Measurements from ENCODE around the gene SCYGR2.

The SCYGR2 gene

GRCh38 chr2:227579791-227580190 is 18.9 kb upstream of the SCYGR2 start:
- no peak overlapping the region for H3K27ac ChIP-seq (ENCODE audit: extremely low read depth, low read depth, low read length)
- H3K4me1 ChIP-seq (ENCODE audit: control insufficient read depth, insufficient read depth, low read length), result no peaks in the 10 kb centered on the region; the same call in 1 of the 2 replicates
- no peaks in the 10 kb centered on the region for H3K36me3 ChIP-seq (ENCODE audit: control insufficient read depth in 2 of 2, insufficient read depth in 1 of 2, low read length in 2 of 2)
- H3K4me3 ChIP-seq (ENCODE audit: low read depth, low read length), result no peak overlapping the region
- ChIA-PET CTCF (interaction anchor here (0.7 to 1.0 kb wide), 2 partner anchors 78 to 345 kb away, joined by 3 read pairs; no protein-coding TSS in a partner anchor), POLR2A (no interaction called here)
- H3K9me3 ChIP-seq (ENCODE audit: control insufficient read depth, insufficient read depth, low read depth, low read length), result no peaks in the 10 kb centered on the region
- TF ChIP-seq ZNF664 (tag by site-specific recombination; IDR thresholded peaks at IDR 0.05), result no peak
- peak; percentile 28; the same call in 1 of the 2 replicates for TF ChIP-seq ZNF335 (tag by site-specific recombination; conservative IDR thresholded peaks at IDR 0.05)

DNA sequence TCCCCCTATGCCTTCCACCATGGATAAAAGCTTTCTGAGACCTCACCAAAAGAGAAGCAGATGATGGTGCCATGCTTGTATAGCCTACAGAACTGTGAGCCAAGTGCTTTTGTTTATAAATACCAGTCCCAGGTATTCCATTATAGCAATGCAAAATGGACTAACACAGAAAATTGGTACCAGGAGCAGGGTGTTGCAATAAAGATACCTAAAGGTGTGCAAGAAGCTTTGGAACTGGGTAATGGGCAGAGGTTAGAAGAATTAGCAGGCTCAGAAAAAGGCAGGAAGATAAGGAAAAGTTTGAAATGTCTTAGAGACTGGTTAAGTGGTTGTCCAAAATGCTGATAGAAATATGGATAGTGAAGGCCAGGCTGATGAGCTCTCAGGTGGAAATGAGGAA is 16.3 kb upstream of the SCYGR2 start:
- H3K36me3 ChIP-seq (ENCODE audit: control insufficient read depth in 2 of 2, insufficient read depth in 1 of 2, low read length in 2 of 2), result no peaks in the 10 kb centered on the region
- CTCF ChIA-PET, result no interaction called here
- H3K27ac ChIP-seq (ENCODE audit: extremely low read depth, low read depth, low read length), result no peak overlapping the region

DNA sequence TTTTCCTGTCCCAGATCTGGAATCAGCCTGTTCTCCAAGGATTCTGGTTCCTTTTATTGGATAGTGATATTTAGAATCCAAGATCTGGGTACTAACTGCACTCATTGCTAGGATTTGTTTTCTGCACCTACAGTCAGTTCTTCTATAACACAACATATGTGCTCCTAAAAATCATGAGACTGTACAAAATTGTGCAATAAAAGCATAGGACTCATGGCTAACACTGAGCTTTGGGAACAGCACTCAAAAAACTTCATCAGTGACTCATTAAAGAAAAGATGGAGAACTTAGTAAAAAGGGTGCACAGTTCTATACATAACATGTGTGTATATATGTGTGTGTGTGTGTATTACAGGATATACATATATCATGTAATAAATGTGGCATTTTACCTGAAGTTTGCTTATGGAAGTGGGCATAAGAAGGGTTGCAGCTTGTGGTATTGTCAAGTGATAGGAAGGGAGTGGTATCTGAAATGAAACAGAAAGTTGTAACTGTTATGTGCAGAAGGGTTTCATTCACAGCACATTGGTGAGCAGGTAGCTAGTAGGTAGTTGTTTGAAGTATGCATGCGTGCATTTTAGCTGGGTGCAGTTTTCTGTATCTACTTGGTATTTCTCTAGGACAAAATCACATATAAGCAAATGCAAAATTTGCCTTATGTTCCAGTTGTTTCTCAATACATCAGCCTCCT is 5.9 kb upstream of the SCYGR2 start:
- ChIA-PET POLR2A (interaction anchor here (1.0 kb wide), 1 partner anchor 32 kb away, joined by 4 read pairs; no protein-coding TSS in a partner anchor), CTCF (no interaction called here)
- H3K4me3 ChIP-seq (ENCODE audit: low read depth, low read length), result no peak overlapping the region
- H3K36me3 ChIP-seq (ENCODE audit: control insufficient read depth in 2 of 2, insufficient read depth in 1 of 2, low read length in 2 of 2), result no peaks in the 10 kb centered on the region
- no peaks in the 10 kb centered on the region for H3K9me3 ChIP-seq (ENCODE audit: control insufficient read depth, insufficient read depth, low read depth, low read length)
- H3K4me1 ChIP-seq (ENCODE audit: control insufficient read depth, insufficient read depth, low read length), result no peaks in the 10 kb centered on the region
- no peak overlapping the region for H3K27ac ChIP-seq (ENCODE audit: extremely low read depth, low read depth, low read length)
- TF ChIP-seq ZFP69B (tag by site-specific recombination; IDR thresholded peaks at IDR 0.05) (no peak), ZNF214 (tag by site-specific recombination; IDR thresholded peaks at IDR 0.05; ENCODE audit: borderline replicate concordance) (no peak), PRDM4 (tag by site-specific recombination; IDR thresholded peaks at IDR 0.05) (no peak), ZNF624 (tag by site-specific recombination; IDR thresholded peaks at IDR 0.05) (no peak), ZSCAN4 (tag by site-specific recombination; IDR thresholded peaks at IDR 0.05) (no peak), ZNF366 (tag by site-specific recombination; conservative IDR thresholded peaks at IDR 0.05) (no peak), ZNF843 (tag by site-specific recombination; IDR thresholded peaks at IDR 0.05) (no peak), SCRT2 (tag by site-specific recombination; IDR thresholded peaks at IDR 0.05) (no peak), ZBTB7A (tag by site-specific recombination; IDR thresholded peaks at IDR 0.05; ENCODE audit: low read depth) (no peak), ZNF670 (tag by site-specific recombination; IDR thresholded peaks at IDR 0.05; ENCODE audit: low read depth) (no peak), MYNN (tag by site-specific recombination; IDR thresholded peaks at IDR 0.05; ENCODE audit: borderline replicate concordance) (no peak), EGR2 (tag by site-specific recombination; IDR thresholded peaks at IDR 0.05; ENCODE audit: low read depth) (no peak), GFI1B (tag by site-specific recombination; IDR thresholded peaks at IDR 0.05) (no peak), SP7 (tag by site-specific recombination; IDR thresholded peaks at IDR 0.05) (no peak), KLF9 (tag by site-specific recombination; IDR thresholded peaks at IDR 0.05; ENCODE audit: low read depth) (no peak)
- TF ChIP-seq, protein P1, sequence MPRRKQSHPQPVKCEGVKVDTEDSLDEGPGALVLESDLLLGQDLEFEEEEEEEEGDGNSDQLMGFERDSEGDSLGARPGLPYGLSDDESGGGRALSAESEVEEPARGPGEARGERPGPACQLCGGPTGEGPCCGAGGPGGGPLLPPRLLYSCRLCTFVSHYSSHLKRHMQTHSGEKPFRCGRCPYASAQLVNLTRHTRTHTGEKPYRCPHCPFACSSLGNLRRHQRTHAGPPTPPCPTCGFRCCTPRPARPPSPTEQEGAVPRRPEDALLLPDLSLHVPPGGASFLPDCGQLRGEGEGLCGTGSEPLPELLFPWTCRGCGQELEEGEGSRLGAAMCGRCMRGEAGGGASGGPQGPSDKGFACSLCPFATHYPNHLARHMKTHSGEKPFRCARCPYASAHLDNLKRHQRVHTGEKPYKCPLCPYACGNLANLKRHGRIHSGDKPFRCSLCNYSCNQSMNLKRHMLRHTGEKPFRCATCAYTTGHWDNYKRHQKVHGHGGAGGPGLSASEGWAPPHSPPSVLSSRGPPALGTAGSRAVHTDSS (tag by site-specific recombination; IDR thresholded peaks at IDR 0.05), result no peak
- TF ChIP-seq, protein P2, sequence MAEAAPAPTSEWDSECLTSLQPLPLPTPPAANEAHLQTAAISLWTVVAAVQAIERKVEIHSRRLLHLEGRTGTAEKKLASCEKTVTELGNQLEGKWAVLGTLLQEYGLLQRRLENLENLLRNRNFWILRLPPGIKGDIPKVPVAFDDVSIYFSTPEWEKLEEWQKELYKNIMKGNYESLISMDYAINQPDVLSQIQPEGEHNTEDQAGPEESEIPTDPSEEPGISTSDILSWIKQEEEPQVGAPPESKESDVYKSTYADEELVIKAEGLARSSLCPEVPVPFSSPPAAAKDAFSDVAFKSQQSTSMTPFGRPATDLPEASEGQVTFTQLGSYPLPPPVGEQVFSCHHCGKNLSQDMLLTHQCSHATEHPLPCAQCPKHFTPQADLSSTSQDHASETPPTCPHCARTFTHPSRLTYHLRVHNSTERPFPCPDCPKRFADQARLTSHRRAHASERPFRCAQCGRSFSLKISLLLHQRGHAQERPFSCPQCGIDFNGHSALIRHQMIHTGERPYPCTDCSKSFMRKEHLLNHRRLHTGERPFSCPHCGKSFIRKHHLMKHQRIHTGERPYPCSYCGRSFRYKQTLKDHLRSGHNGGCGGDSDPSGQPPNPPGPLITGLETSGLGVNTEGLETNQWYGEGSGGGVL (tag by site-specific recombination; IDR thresholded peaks at IDR 0.05), result no peak
- TF ChIP-seq, protein P3, sequence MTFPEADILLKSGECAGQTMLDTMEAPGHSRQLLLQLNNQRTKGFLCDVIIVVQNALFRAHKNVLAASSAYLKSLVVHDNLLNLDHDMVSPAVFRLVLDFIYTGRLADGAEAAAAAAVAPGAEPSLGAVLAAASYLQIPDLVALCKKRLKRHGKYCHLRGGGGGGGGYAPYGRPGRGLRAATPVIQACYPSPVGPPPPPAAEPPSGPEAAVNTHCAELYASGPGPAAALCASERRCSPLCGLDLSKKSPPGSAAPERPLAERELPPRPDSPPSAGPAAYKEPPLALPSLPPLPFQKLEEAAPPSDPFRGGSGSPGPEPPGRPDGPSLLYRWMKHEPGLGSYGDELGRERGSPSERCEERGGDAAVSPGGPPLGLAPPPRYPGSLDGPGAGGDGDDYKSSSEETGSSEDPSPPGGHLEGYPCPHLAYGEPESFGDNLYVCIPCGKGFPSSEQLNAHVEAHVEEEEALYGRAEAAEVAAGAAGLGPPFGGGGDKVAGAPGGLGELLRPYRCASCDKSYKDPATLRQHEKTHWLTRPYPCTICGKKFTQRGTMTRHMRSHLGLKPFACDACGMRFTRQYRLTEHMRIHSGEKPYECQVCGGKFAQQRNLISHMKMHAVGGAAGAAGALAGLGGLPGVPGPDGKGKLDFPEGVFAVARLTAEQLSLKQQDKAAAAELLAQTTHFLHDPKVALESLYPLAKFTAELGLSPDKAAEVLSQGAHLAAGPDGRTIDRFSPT (tag by site-specific recombination; IDR thresholded peaks at IDR 0.05), result no peak

More for the DNA sequence above, 16.3 kb upstream of the SCYGR2 start:
- TF ChIP-seq ZNF791 (tag by site-specific recombination; IDR thresholded peaks at IDR 0.05) (no peak), ZNF830 (tag by site-specific recombination; IDR thresholded peaks at IDR 0.05; ENCODE audit: low read depth) (no peak), ZNF211 (tag by site-specific recombination; IDR thresholded peaks at IDR 0.05; ENCODE audit: low read depth) (no peak), ZNF707 (tag by site-specific recombination; IDR thresholded peaks at IDR 0.05) (peak; percentile 87)
- Histone ChIP-seq H3K9me3 (ENCODE audit: control insufficient read depth, insufficient read depth, low read depth, low read length) (no peaks in the 10 kb centered on the region), H3K4me1 (ENCODE audit: control insufficient read depth, insufficient read depth, low read length) (no peaks in the 10 kb centered on the region), H3K4me3 (ENCODE audit: low read depth, low read length) (no peak overlapping the region)
- POLR2A ChIA-PET, result no interaction called here

Measured in HEK293 (cell line).